Testis (tissue), 3 donors: ENCODE data around the gene DERL3. TPM values are rescaled to one million over a fixed set of nuclear protein-coding genes. Genes with fewer than 3 reads are reported as not detected.

ENCODE experiments used
- DNase-seq: peaks from one replicate; pipeline ENCODE4 v3.0.0-alpha.2; 2019
- H3K27ac ChIP-seq, 2 donors: fragments of 200-600 bp; sonication (generic); one replicate each; pipeline ENCODE4 v1.5.1; 2019
- H3K27me3 ChIP-seq: fragments of 200-600 bp; sonication (generic); one replicate; pipeline ENCODE4 v1.5.1; 2019
- H3K36me3 ChIP-seq: fragments of 200-600 bp; sonication (generic); one replicate; pipeline ENCODE4 v1.5.1; 2017; ENCODE audit warnings: low read depth; ENCODE audit errors: missing control alignments
- H3K4me1 ChIP-seq: fragments of 200-600 bp; sonication (generic); one replicate; pipeline ENCODE4 v1.5.1; 2019
- H3K4me3 ChIP-seq, 2 donors: fragments of 200-600 bp; sonication (generic); one replicate each; pipeline ENCODE4 v1.5.1; 2017 to 2019
- H3K9me3 ChIP-seq: fragments of 200-600 bp; sonication (generic); one replicate; pipeline ENCODE4 v1.5.1; 2017
- POLR2A ChIP-seq: fragments of 450-650 bp; IDR thresholded peaks from one replicate; pipeline ENCODE4 v1.6.1; 2017; ENCODE audit warnings: antibody characterized with exemption, mild to moderate bottlenecking, moderate library complexity
- WGBS, 2 donors: methylation state at CpG; one replicate each; pipeline ENCODE4 v1.1.5; 2018; 5-methylcytosine and 5-hydroxymethylcytosine counted together
- intact Hi-C: fragments of 100-400 bp; cut with DNase I; formaldehyde crosslinking; loops from one replicate; pipeline ENCODE4 v1.15.1; 2023; ENCODE audit warnings: low total_unique reads
- polyA plus RNA-seq: library from polyadenylated mRNA; stranded (reverse); fragments of 350-450 nt; fragmentation: Illumina TruSeq; extraction: RNeasy Lipid Tissue Mini Kit (QIAGEN cat#74804); gene quantifications from one replicate; pipeline ENCODE4 v1.2.3, GENCODE V29; 2014; ENCODE audit warnings: low read depth, low replicate concordance; ENCODE audit not compliant: insufficient read depth
- total RNA-seq, 2 donors: library from RNA; depleted of rRNA; stranded (reverse); fragments of >200 nt; gene quantifications; one replicate each; pipeline ENCODE4 v1.2.3, GENCODE V29; 2016
- TF ChIP-seq, protein P1 (sequence below), 3 experiments: fragments of 450-650 bp in 2 of 3; fragments of 200-600 bp in 1 of 3; sonication (generic) in 1 of 3; IDR thresholded peaks; one replicate each; pipeline ENCODE4 v1.5.1; 2016 to 2019; ENCODE audit warnings: antibody characterized with exemption in 3 of 3, mild to moderate bottlenecking in 2 of 3, moderate library complexity in 1 of 3

Gene DERL3
- total and polyA plus RNA-seq, 3 donors from 2014 or later, result 14.9 to 48.7 (median 16.2) TPM

- Histone ChIP-seq H3K4me3 (no peak overlapping the region), H3K27me3 (no peaks in the 10 kb centered on the region), H3K36me3 (no peaks in the 10 kb centered on the region), H3K9me3 (no peaks in the 10 kb centered on the region), H3K27ac (no peak overlapping the region), H3K4me1 (peaks cover 18% of the 10 kb centered on the region)
- WGBS, 2 donors, result 75 to 91% methylated on average over 14 to 16 of the region's 16 CpGs
- intact Hi-C loops, result no loop called here
- DNase-seq, result no peak
- TF ChIP-seq POLR2A, result no peak
- TF ChIP-seq, protein P1, sequence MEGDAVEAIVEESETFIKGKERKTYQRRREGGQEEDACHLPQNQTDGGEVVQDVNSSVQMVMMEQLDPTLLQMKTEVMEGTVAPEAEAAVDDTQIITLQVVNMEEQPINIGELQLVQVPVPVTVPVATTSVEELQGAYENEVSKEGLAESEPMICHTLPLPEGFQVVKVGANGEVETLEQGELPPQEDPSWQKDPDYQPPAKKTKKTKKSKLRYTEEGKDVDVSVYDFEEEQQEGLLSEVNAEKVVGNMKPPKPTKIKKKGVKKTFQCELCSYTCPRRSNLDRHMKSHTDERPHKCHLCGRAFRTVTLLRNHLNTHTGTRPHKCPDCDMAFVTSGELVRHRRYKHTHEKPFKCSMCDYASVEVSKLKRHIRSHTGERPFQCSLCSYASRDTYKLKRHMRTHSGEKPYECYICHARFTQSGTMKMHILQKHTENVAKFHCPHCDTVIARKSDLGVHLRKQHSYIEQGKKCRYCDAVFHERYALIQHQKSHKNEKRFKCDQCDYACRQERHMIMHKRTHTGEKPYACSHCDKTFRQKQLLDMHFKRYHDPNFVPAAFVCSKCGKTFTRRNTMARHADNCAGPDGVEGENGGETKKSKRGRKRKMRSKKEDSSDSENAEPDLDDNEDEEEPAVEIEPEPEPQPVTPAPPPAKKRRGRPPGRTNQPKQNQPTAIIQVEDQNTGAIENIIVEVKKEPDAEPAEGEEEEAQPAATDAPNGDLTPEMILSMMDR (IDR thresholded peaks at IDR 0.05), result no peak
These were observed 5.6 kb downstream of the DERL3 start for GRCh38 chr22:23833017-23833751.

DNA sequence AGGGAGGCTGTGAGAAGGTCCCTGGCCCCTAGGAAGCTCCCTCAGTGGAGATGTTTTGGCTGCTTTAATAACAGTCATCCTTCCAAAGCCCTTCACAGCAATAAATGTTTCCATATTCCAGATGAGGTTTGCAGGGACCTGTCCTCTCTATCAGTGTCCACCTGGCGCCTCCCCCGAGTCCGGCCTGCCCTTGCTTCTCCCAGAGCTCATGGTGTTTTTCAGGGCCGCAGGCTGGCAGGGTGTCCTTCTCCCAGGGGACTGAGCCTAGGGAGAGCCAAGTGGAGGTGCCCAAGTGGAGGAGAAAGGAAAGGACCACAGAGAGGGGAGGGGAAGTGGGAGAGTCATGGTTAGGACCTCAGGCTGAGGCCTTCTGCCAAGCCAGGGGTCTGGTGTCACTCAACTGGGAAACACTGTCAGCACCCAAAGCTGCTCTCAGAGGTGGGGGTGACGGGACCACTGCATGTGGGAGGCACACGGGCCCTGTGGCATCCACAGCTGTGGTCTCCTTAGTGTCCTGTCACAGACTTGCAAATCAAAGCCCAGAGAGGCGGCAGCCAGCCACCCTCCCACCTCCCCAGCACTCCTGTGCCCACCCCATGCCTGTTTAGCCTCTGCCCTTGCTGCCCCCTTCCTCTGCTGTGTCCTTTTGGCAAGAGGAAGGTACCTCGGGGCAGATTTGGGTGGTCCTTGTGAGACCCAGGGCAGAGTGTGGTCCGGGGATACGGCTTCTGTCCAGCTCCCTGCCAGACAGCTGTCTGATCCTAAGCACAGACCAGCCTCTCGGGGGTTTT is 6.4 kb downstream of the DERL3 start:
- H3K9me3 ChIP-seq, result no peaks in the 10 kb centered on the region
- peaks cover 18% of the 10 kb centered on the region for H3K4me1 ChIP-seq
- no peak overlapping the region for H3K27ac ChIP-seq
- H3K4me3 ChIP-seq, result no peak overlapping the region
- intact Hi-C loops, result no loop called here
- H3K27me3 ChIP-seq, result no peaks in the 10 kb centered on the region
- TF ChIP-seq POLR2A, result no peak
- TF ChIP-seq, protein P1 (IDR thresholded peaks at IDR 0.05), result no peak
- H3K36me3 ChIP-seq, result no peaks in the 10 kb centered on the region
- WGBS, 2 donors, result 59 to 74% methylated on average over 9 to 11 of the region's 11 CpGs
- no peak for DNase-seq

- intact Hi-C loops, result no loop called here
- 69 to 70% methylated on average over 6 to 10 of the region's 10 CpGs for WGBS, 2 donors
- H3K36me3 ChIP-seq, result no peaks in the 10 kb centered on the region
These were observed 7.0 kb downstream of the DERL3 start for GRCh38 chr22:23831781-23832180.

GRCh38 chr22:23831261-23831660 is 7.5 kb downstream of the DERL3 start:
- TF ChIP-seq, protein P1 (IDR thresholded peaks at IDR 0.05), result no peak
- TF ChIP-seq POLR2A, result no peak
- H3K4me1 ChIP-seq, result peaks cover 18% of the 10 kb centered on the region
- H3K4me3 ChIP-seq, result no peak overlapping the region
- intact Hi-C loops, result no loop called here
- no peak for DNase-seq
- no peak overlapping the region for H3K27ac ChIP-seq
- H3K9me3 ChIP-seq, result no peaks in the 10 kb centered on the region
- no peaks in the 10 kb centered on the region for H3K27me3 ChIP-seq
- no peaks in the 10 kb centered on the region for H3K36me3 ChIP-seq
- WGBS, 2 donors, result 90 to 93% methylated on average over 6 to 8 of the region's 8 CpGs

More at GRCh38 chr22:23831781-23832180, 7.0 kb downstream of the DERL3 start:
- Histone ChIP-seq H3K4me3 (no peak overlapping the region), H3K9me3 (no peaks in the 10 kb centered on the region), H3K4me1 (peaks cover 18% of the 10 kb centered on the region), H3K27me3 (no peaks in the 10 kb centered on the region), H3K27ac (no peak overlapping the region)
- DNase-seq, result no peak
- no peak for TF ChIP-seq POLR2A
- TF ChIP-seq, protein P1 (IDR thresholded peaks at IDR 0.05), result no peak
